GM19438 (cell line): ENCODE measurements around the gene PDZD11.
"Not testable (repeated sequence)": the region's sequence is repeated elsewhere in the genome, so short reads cannot be mapped to it uniquely, and the experiment has no call there.

Experiments used
- ATAC-seq: cut with Tn5 transposase; IDR thresholded peaks from one replicate; pipeline ENCODE4 v1.9.1; 2021; ENCODE audit warnings: low read depth; ENCODE audit not compliant: unreplicated experiment

PDZD11 gene

DNA sequence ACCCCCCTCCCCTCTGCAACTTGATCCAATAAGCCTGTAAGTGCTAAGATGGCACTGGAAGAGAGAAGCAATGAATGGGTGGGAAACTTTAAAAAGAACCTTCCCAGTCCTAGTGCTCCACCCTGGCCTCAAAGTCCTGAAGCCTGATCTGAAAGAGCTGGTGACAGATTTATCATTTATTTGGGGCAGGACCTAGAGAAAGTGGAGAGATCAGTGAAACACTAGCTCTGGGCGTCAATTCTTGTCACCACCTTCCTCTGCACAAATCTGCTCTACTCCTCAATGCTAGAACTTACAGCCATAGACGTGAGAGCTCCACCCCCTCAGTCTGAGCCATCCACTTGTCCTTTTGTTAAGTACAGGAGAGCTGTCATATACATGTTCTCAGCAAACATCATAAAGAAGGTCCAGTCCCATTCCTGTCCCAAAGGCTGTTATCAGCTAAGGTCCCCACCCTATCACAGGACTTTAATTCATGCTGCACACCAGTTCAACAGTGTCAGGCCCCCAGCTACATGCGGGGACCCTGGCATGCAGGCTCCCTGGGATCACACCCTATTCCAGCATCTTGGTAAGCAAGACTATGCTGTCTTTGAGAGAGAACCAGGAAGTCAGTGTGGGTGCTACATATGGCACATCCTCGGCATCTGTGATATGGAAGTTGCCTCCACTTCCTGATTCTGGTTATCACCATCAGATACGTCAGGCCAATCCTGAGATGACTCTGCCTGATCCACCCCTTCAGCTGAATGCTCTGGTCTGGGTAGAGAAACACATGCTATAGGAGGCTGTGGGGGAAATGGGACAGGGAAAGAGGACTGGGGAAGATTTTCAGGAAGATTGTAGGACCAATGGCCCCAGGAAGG is 32.1 kb downstream of the PDZD11 start:
- no peak for ATAC-seq

- no peak for ATAC-seq
Observed at GRCh38 chrX:70255452-70255851, 34.3 kb downstream of the PDZD11 start.

DNA sequence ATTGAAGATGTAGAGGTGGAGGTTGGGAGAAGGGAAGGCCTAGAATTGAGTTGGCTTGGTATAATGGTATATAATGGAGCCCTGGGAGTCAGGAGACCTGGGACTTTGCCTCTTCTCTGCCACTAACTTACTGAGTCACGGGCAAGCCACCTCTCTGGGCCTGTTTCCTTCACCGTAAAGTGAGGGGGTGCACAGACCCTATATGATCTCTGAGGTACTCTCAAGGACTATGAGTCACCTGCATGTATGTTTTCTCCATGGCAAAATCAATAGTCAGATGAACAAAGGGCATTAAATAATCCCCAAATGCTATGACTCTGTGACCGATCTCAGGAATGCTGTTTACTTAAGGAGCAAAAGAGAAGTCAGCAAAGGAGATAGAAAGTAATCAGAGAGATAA is 34.8 kb downstream of the PDZD11 start:
- no peak for ATAC-seq

DNA sequence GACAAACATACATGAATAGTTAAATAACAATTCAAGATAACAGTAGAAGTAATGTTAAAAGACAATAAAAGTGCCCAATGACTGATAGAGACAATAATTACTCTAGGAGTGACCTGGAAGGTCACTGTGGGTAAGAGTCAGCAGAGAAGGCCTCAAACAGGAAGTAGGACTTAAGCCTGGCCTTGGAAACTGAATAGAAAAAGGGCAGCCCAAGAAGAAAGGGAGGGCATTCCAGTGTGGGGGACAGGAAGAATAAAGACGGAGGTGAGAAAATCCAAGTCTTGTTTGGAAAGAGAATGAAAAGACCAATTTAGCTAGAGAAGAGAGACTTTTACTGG is 35.7 kb downstream of the PDZD11 start:
- no peak for ATAC-seq

DNA sequence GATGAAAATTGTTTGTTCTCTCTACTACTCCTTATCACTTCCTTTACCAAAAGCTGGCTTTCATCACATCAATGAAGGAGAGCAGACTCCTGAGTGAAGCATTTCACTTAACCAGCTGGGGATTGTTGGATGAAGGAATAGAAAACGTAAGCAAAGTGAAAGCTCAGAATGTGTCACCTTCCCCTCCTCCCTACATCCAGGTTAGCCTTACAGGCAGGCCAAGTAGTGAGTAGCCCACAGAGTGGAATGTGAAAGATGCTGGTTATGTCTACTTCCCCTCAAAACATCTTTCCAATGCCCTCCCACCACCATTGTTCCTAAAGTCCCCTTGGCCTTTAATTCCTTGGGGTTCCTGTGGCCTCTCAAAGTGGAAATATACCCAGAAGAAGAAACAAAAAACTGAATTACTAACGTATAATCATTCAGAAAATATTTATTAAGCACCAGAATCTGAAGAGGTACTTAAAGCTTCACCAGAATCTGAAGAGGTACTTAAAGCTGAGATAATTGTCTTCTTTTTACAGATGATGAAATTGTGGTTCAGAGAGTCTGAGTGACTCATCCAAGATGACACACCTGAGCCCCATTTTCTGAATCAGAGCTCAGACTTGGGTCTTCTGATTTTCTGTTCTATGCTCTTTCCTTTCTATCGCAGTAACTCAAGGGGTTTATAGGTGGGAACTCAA is 36.2 kb downstream of the PDZD11 start:
- ATAC-seq: no peak

GRCh38 chrX:70252491-70252890 is 37.2 kb downstream of the PDZD11 start:
- ATAC-seq: no peak

GRCh38 chrX:70247252-70247651 is 42.5 kb downstream of the PDZD11 start:
- ATAC-seq: no peak

GRCh38 chrX:70244881-70245280 is 44.8 kb downstream of the PDZD11 start:
- ATAC-seq: no peak

GRCh38 chrX:70243601-70244000 is 46.1 kb downstream of the PDZD11 start:
- not testable (repeated sequence) for ATAC-seq

DNA sequence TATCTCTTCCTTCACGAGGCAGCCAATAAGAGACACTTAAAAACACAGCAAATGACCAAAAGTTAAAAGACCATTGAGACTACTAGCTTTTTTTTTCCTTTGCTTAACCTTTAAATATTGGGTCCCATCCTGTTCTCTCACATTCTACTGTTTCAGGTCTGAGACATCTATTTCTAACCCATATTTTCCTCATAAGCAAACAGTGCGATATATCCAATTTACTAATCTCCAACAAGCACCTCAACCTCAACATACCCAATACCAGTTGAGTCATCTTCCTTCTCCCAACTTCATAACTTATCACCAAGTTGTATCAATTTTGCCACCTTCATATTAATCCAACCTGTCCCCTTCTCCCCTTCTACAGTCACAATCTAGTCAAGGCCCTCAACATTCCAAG is 48.2 kb downstream of the PDZD11 start:
- no peak for ATAC-seq

- no peak for ATAC-seq
Observed at GRCh38 chrX:70240751-70241150, 49.0 kb downstream of the PDZD11 start.
